DMS153 (cell line): ENCODE data around the gene ITPR3.

Experiments
- DNase-seq: peaks from one replicate; lab custom pipeline; 2025; lab: John Stamatoyannopoulos, UW

Gene ITPR3

GRCh38 chr6:33719326-33719987 lies 98.3 kb downstream of the ITPR3 start:
- peak; percentile 42 for DNase-seq

- peak; percentile 14 for DNase-seq
Observed at GRCh38 chr6:33720998-33721397, 99.9 kb downstream of the ITPR3 start.

- DNase-seq = no peak
Observed at GRCh38 chr6:33721508-33721907, 100.4 kb downstream of the ITPR3 start.

- no peak for DNase-seq
Observed at GRCh38 chr6:33722103-33722623, 101.0 kb downstream of the ITPR3 start.

GRCh38 chr6:33723371-33724085 lies 102.4 kb downstream of the ITPR3 start:
- no peak for DNase-seq

- DNase-seq = no peak
Observed at GRCh38 chr6:33724102-33725023, 103.2 kb downstream of the ITPR3 start.

- DNase-seq = no peak
Observed at GRCh38 chr6:33725222-33725621, 104.1 kb downstream of the ITPR3 start.

- no peak for DNase-seq
Observed at GRCh38 chr6:33725891-33726673, 105.0 kb downstream of the ITPR3 start.

GRCh38 chr6:33726696-33727095 lies 105.6 kb downstream of the ITPR3 start:
- DNase-seq = no peak

GRCh38 chr6:33727126-33727525 lies 106.0 kb downstream of the ITPR3 start:
- no peak for DNase-seq

- no peak for DNase-seq
Observed at GRCh38 chr6:33727932-33728331, 106.8 kb downstream of the ITPR3 start.

- no peak for DNase-seq
Observed at GRCh38 chr6:33728438-33728837, 107.3 kb downstream of the ITPR3 start.

- DNase-seq = no peak
Observed at GRCh38 chr6:33729059-33729458, 107.9 kb downstream of the ITPR3 start.

GRCh38 chr6:33730611-33731010 lies 109.5 kb downstream of the ITPR3 start:
- DNase-seq = no peak

GRCh38 chr6:33731035-33731434 lies 109.9 kb downstream of the ITPR3 start:
- DNase-seq = no peak

- no peak for DNase-seq
Observed at GRCh38 chr6:33731751-33732282, 110.7 kb downstream of the ITPR3 start.

GRCh38 chr6:33732385-33732784 lies 111.3 kb downstream of the ITPR3 start:
- no peak for DNase-seq

- DNase-seq = no peak
Observed at GRCh38 chr6:33732817-33733708, 111.9 kb downstream of the ITPR3 start.

GRCh38 chr6:33733709-33734007 lies 112.5 kb downstream of the ITPR3 start:
- DNase-seq = no peak

GRCh38 chr6:33735216-33735615 lies 114.1 kb downstream of the ITPR3 start:
- DNase-seq = no peak
